Panc1 (cell line): ENCODE data around the gene PIGZ. TPM values are rescaled to one million over a fixed set of nuclear protein-coding genes. Genes with fewer than 3 reads are reported as not detected.

Experiments used
- ATAC-seq: fragments of 200-7000 bp; cut with Tn5 transposase; 2 replicates; pipeline ENCODE4 v1.9.1; 2020; ENCODE audit warnings: mild to moderate bottlenecking, moderate library complexity
- BruUV-seq: library from RNA; stranded (reverse); fragments of 400-500 nt; replicated peaks from 2 replicates; lab custom pipeline; 2021; lab: Mats Ljungman, UMichigan
- CTCF ChIA-PET: fragments of 300-600 bp; sonication (Branson Sonifier 250); formaldehyde crosslinking; loops from one replicate; lab custom pipeline; 2022; ENCODE audit warnings: antibody characterized with exemption; lab: Charles Lee
- POLR2A ChIA-PET: fragments of 300-600 bp; sonication (Branson Sonifier 250); formaldehyde crosslinking; loops from one replicate; lab custom pipeline; 2022; ENCODE audit warnings: antibody characterized with exemption; lab: Charles Lee
- DNase-seq: peaks from one replicate; pipeline ENCODE4 v3.0.0-alpha.2; 2010; ENCODE audit warnings: low read depth, low spot score
- H3K27ac ChIP-seq: 2 replicates; pipeline ENCODE4 v1.5.1; 2011; ENCODE audit warnings: mild to moderate bottlenecking, low read length, inconsistent platforms
- H3K27me3 ChIP-seq: fragments of 200-500 bp; sonication (Bioruptor generic); 2 replicates; pipeline ENCODE4 v1.6.0; 2014; ENCODE audit warnings: low read length, inconsistent platforms; ENCODE audit not compliant: control insufficient read depth, insufficient read depth
- H3K36me3 ChIP-seq: fragments of 200-500 bp; sonication (Bioruptor generic); 2 replicates; pipeline ENCODE4 v1.5.1; 2014; ENCODE audit warnings: inconsistent platforms, mild to moderate bottlenecking, low read length, moderate library complexity; ENCODE audit not compliant: control insufficient read depth, insufficient read depth
- H3K4me1 ChIP-seq: 2 replicates; pipeline ENCODE4 v1.5.1; 2011; ENCODE audit warnings: inconsistent platforms, mild to moderate bottlenecking, low read length, moderate library complexity; ENCODE audit not compliant: control insufficient read depth, insufficient read depth
- H3K4me3 ChIP-seq, 2 experiments: 2 replicates each; pipeline ENCODE4 v1.5.1; 2011 to 2012; ENCODE audit warnings: low read depth in 2 of 2, low read length in 2 of 2, mild to moderate bottlenecking in 2 of 2, inconsistent platforms in 1 of 2, moderate library complexity in 1 of 2
- H3K9me3 ChIP-seq: fragments of 200-500 bp; sonication (Bioruptor generic); 2 replicates; pipeline ENCODE4 v1.5.1; 2014; ENCODE audit warnings: low read depth, mild to moderate bottlenecking, inconsistent platforms, low read length, moderate library complexity; ENCODE audit not compliant: control insufficient read depth, insufficient read depth
- POLR2AphosphoS5 ChIP-seq: IDR thresholded peaks from 2 replicates; pipeline ENCODE4 v1.6.1; 2012; ENCODE audit warnings: mild to moderate bottlenecking, low read depth, low read length, moderate library complexity
- SIN3A ChIP-seq: IDR thresholded peaks from 2 replicates; pipeline ENCODE4 v1.6.1; 2012; ENCODE audit warnings: low read depth, mild to moderate bottlenecking, low read length, moderate library complexity, borderline replicate concordance; ENCODE audit not compliant: insufficient read depth
- TCF7L2 ChIP-seq: IDR thresholded peaks from 2 replicates; pipeline ENCODE4 v1.6.1; 2011; ENCODE audit warnings: mild to moderate bottlenecking, low read depth, low read length, inconsistent platforms
- in situ Hi-C: cut with HindIII; loops from 2 replicates; pipeline ENCODE4 v1.10.0; 2016; ENCODE audit warnings: low sequenced_read_pairs, low pct_unique_long_range_greater_than_20kb
- intact Hi-C: fragments of 100-400 bp; cut with micrococcal nuclease; formaldehyde crosslinking; loops from one replicate; pipeline ENCODE4 v1.10.0; 2022; ENCODE audit not compliant: unreplicated experiment
- total RNA-seq: library from RNA; stranded (reverse); gene quantifications from one replicate; pipeline ENCODE4 v1.2.1, GENCODE V29; 2021; ENCODE audit not compliant: unreplicated experiment
- TF ChIP-seq, protein P1 (sequence below), 2 experiments: IDR thresholded peaks; 2 replicates each; pipeline ENCODE4 v1.6.1; 2011 to 2012; ENCODE audit warnings: low read depth in 2 of 2, control low read depth in 1 of 2, low read length in 1 of 2, mild to moderate bottlenecking in 1 of 2, moderate library complexity in 1 of 2; ENCODE audit not compliant: insufficient read depth in 1 of 2
- TF ChIP-seq, protein P2 (sequence below): fragments of 450-650 bp; IDR thresholded peaks from 2 replicates; pipeline ENCODE4 v1.5.1; 2017; ENCODE audit warnings: mild to moderate bottlenecking

PIGZ gene
- total RNA-seq, 1 experiment from 2014 or later: 6.3 TPM

DNA sequence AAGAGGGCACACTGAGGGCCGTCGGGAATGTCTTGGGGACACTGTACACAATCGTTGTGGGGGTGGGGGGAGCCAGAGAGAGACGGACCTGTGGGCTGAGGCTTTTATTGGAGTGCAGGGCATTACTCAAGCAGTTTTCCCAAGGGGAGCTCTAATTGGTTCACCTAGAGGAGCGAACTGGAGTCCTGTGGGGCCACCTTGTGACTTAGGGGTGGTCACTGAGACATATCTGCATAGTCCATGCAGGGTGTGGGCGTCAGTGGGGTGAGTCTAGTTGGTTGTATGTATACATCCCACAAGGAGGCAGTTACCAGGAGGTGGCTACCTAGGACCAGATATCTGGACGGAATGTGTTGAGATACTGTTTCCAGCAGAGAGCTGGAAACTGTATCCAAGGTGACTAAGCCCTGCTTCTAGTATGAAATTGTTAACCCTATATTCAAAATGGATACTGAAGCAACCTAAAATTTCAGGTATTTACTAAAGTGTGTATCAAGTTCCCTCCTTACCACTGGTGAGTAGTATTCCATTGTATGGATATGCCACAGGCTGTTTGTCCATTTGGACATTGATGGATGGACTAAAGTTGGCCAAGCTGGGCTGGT lies 2.6 kb upstream of the PIGZ start:
- no TSS peak for BruUV-seq
- Histone ChIP-seq H3K27me3 (no peaks in the 10 kb centered on the region), H3K9me3 (no peaks in the 10 kb centered on the region), H3K36me3 (no peaks in the 10 kb centered on the region), H3K4me1 (peaks cover 12% of the 10 kb centered on the region), H3K27ac (no peak overlapping the region), H3K4me3 (no peak overlapping the region)
- no peak for TF ChIP-seq POLR2AphosphoS5
- TF ChIP-seq, protein P1, sequence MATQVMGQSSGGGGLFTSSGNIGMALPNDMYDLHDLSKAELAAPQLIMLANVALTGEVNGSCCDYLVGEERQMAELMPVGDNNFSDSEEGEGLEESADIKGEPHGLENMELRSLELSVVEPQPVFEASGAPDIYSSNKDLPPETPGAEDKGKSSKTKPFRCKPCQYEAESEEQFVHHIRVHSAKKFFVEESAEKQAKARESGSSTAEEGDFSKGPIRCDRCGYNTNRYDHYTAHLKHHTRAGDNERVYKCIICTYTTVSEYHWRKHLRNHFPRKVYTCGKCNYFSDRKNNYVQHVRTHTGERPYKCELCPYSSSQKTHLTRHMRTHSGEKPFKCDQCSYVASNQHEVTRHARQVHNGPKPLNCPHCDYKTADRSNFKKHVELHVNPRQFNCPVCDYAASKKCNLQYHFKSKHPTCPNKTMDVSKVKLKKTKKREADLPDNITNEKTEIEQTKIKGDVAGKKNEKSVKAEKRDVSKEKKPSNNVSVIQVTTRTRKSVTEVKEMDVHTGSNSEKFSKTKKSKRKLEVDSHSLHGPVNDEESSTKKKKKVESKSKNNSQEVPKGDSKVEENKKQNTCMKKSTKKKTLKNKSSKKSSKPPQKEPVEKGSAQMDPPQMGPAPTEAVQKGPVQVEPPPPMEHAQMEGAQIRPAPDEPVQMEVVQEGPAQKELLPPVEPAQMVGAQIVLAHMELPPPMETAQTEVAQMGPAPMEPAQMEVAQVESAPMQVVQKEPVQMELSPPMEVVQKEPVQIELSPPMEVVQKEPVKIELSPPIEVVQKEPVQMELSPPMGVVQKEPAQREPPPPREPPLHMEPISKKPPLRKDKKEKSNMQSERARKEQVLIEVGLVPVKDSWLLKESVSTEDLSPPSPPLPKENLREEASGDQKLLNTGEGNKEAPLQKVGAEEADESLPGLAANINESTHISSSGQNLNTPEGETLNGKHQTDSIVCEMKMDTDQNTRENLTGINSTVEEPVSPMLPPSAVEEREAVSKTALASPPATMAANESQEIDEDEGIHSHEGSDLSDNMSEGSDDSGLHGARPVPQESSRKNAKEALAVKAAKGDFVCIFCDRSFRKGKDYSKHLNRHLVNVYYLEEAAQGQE (IDR thresholded peaks at IDR 0.05; ENCODE audit: insufficient read depth in 1 of 2, low read depth in 2 of 2, low read length in 1 of 2): no peak
- no peak for TF ChIP-seq SIN3A
- no peak for TF ChIP-seq TCF7L2
- TF ChIP-seq, protein P2, sequence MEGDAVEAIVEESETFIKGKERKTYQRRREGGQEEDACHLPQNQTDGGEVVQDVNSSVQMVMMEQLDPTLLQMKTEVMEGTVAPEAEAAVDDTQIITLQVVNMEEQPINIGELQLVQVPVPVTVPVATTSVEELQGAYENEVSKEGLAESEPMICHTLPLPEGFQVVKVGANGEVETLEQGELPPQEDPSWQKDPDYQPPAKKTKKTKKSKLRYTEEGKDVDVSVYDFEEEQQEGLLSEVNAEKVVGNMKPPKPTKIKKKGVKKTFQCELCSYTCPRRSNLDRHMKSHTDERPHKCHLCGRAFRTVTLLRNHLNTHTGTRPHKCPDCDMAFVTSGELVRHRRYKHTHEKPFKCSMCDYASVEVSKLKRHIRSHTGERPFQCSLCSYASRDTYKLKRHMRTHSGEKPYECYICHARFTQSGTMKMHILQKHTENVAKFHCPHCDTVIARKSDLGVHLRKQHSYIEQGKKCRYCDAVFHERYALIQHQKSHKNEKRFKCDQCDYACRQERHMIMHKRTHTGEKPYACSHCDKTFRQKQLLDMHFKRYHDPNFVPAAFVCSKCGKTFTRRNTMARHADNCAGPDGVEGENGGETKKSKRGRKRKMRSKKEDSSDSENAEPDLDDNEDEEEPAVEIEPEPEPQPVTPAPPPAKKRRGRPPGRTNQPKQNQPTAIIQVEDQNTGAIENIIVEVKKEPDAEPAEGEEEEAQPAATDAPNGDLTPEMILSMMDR: no peak
- CTCF ChIA-PET: no interaction called here
- POLR2A ChIA-PET: no interaction called here
- in situ Hi-C loops: no loop called here
- DNase-seq: no peak
- ATAC-seq: no peak
- intact Hi-C loops: loop anchor here (10.0 kb wide), 1 partner anchor 446 kb away; no protein-coding TSS in a partner anchor

DNA sequence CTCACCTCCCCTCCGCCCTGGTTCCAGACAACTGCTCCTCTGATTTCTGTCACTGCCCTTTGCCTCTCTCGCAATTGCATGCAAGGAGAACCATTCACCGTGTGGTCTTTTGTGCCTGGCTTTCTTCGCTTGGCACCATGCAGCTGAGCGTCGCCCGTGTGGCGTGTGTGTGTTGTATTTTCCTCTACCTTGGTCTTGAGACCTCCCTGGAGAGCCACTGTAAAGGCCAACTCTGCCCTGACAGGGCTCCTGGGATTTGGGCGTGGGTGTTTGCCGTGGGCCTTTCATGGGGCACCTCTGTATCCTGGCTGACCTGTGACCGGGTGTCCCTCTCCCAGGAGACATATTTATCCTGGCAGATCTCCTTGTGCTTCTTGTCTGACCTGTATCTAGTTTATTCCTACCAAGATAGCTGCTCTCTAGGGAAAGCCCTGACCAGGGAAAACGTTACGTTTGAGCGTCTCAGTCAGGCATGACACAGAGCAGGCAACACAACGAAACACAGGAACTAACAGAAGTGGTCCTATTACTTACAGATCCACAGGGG lies 2.0 kb upstream of the PIGZ start:
- Histone ChIP-seq H3K4me3 (no peak overlapping the region), H3K4me1 (peaks cover 12% of the 10 kb centered on the region), H3K27me3 (no peaks in the 10 kb centered on the region), H3K9me3 (no peaks in the 10 kb centered on the region), H3K36me3 (no peaks in the 10 kb centered on the region), H3K27ac (no peak overlapping the region)
- no peak for DNase-seq
- CTCF ChIA-PET: interaction anchor here (1.3 kb wide), 1 partner anchor 61 kb away, joined by 3 read pairs; no protein-coding TSS in a partner anchor
- POLR2A ChIA-PET: no interaction called here
- TF ChIP-seq SIN3A (no peak), TCF7L2 (no peak), POLR2AphosphoS5 (no peak)
- TF ChIP-seq, protein P1 (IDR thresholded peaks at IDR 0.05; ENCODE audit: insufficient read depth in 1 of 2, low read depth in 2 of 2, low read length in 1 of 2): no peak
- TF ChIP-seq, protein P2: no peak
- BruUV-seq: TSS peak; percentile 72
- intact Hi-C loops: loop anchor here (10.0 kb wide), 1 partner anchor 446 kb away; no protein-coding TSS in a partner anchor
- no peak for ATAC-seq
- in situ Hi-C loops: no loop called here
